Upper lobe of left lung (tissue), 6 donors: Measurements from ENCODE around the gene HCST. TPM values are rescaled to one million over a fixed set of nuclear protein-coding genes. Genes with fewer than 3 reads are reported as not detected.
"Not testable (repeated sequence)": the region's sequence is repeated elsewhere in the genome, so short reads cannot be mapped to it uniquely, and the experiment has no call there.

Experiments
- ATAC-seq, 2 donors: fragments of 200-7000 bp; cut with Tn5 transposase; one replicate each; pipeline ENCODE4 v1.9.1; 2022; ENCODE audit warnings: mild to moderate bottlenecking in 2 of 2, moderate library complexity in 2 of 2; ENCODE audit not compliant: low FRiP score in 2 of 2
- DNase-seq, 2 donors: peaks; one replicate each; pipeline ENCODE4 v3.0.0-alpha.2; 2019 to 2020
- H3K27ac ChIP-seq, 4 donors: fragments of 200-600 bp; sonication (generic); one replicate each; pipeline ENCODE4 v1.5.1; 2016 to 2019
- H3K27me3 ChIP-seq, 4 donors: fragments of 200-600 bp; sonication (generic); one replicate each; pipeline ENCODE4 v1.5.1; 2017 to 2019
- H3K36me3 ChIP-seq, 4 donors: fragments of 200-600 bp; sonication (generic); one replicate each; pipeline ENCODE4 v1.5.1; 2016 to 2019
- H3K4me1 ChIP-seq, 4 donors: fragments of 200-600 bp; sonication (generic); one replicate each; pipeline ENCODE4 v1.5.1; 2018 to 2019
- H3K4me3 ChIP-seq, 4 donors: fragments of 200-600 bp; sonication (generic); one replicate each; pipeline ENCODE4 v1.5.1; 2017 to 2019; ENCODE audit warnings: mild to moderate bottlenecking in 2 of 4, moderate library complexity in 1 of 4
- H3K9me3 ChIP-seq, 4 donors: fragments of 200-600 bp; sonication (generic); one replicate each; pipeline ENCODE4 v1.5.1; 2018 to 2019
- CTCF ChIP-seq, 6 experiments: fragments of 450-650 bp in 4 of 6; fragments of 200-600 bp in 2 of 6; sonication (generic) in 2 of 6; IDR thresholded peaks; one replicate each; pipeline ENCODE4 v1.5.1; 2016 to 2019; ENCODE audit warnings: antibody characterized with exemption in 6 of 6
- EP300 ChIP-seq, 4 donors: sonication (generic); formaldehyde crosslinking; IDR thresholded peaks; one replicate each; pipeline ENCODE4 v1.5.1; 2017; ENCODE audit warnings: antibody characterized with exemption in 4 of 4, control low read depth in 2 of 4
- POLR2A ChIP-seq, 4 donors: fragments of 450-650 bp; IDR thresholded peaks; one replicate each; pipeline ENCODE4 v1.5.1; 2016 to 2017; ENCODE audit warnings: antibody characterized with exemption in 4 of 4, mild to moderate bottlenecking in 2 of 4
- POLR2AphosphoS5 ChIP-seq, 2 donors: sonication (generic); formaldehyde crosslinking; IDR thresholded peaks; one replicate each; pipeline ENCODE4 v1.5.1; 2017; ENCODE audit warnings: antibody characterized with exemption in 2 of 2
- WGBS, 2 donors: methylation state at CpG; one replicate each; pipeline ENCODE4 v1.1.5; 2017 to 2018; 5-methylcytosine and 5-hydroxymethylcytosine counted together
- total RNA-seq, 6 donors: library from RNA; depleted of rRNA in 4 of 6; stranded (reverse); fragments of >200 nt in 4 of 6; gene quantifications; one replicate each; pipeline versions ENCODE4 v1.1.0 to v1.2.1, GENCODE V29; 2016 to 2021
- donor health status: DM: no; HTN: no; CAD: no; lungs with moderate emphysema.
- donor health status: DM: no; HTN: yes; CAD: no; lungs with severe emphysema.

The HCST gene
- total RNA-seq, 6 donors from 2014 or later: 10.2 to 40.8 (median 19.9) TPM; not detected in 1

GRCh38 chr19:35889370-35890112, 12.8 kb upstream of the HCST start:
- Histone ChIP-seq H3K4me3 (no peak overlapping the region), H3K27ac (no peak overlapping the region), H3K36me3 (peaks cover 24 to 68% (median 58%) of the 10 kb centered on the region in 4 donors), H3K4me1 (no peaks in the 10 kb centered on the region), H3K27me3 (no peaks in the 10 kb centered on the region), H3K9me3 (no peaks in the 10 kb centered on the region)
- ATAC-seq (peak in 1 of 2 donors; percentile 6), DNase-seq (peak in 1 of 2 donors; percentile 80)
- WGBS, 2 donors: 95% methylated on average over 8 to 9 of the region's 18 CpGs
- TF ChIP-seq EP300 (IDR thresholded peaks at IDR 0.05): no peak
- TF ChIP-seq POLR2A (IDR thresholded peaks at IDR 0.05): no peak
- TF ChIP-seq CTCF (IDR thresholded peaks at IDR 0.05): no peak
- TF ChIP-seq POLR2AphosphoS5 (IDR thresholded peaks at IDR 0.05): no peak

- DNase-seq (no peak), ATAC-seq (no peak)
- H3K9me3 ChIP-seq: no peaks in the 10 kb centered on the region
- H3K4me3 ChIP-seq: no peak overlapping the region
- H3K36me3 ChIP-seq: peaks cover 28 to 75% (median 61%) of the 10 kb centered on the region in 4 donors
- H3K27ac ChIP-seq: no peak overlapping the region
- no peaks in the 10 kb centered on the region for H3K4me1 ChIP-seq
- TF ChIP-seq POLR2AphosphoS5 (IDR thresholded peaks at IDR 0.05) (no peak), CTCF (IDR thresholded peaks at IDR 0.05) (no peak), EP300 (IDR thresholded peaks at IDR 0.05) (no peak), POLR2A (IDR thresholded peaks at IDR 0.05) (no peak)
- 93 to 96% methylated on average over 12 to 13 of the region's 13 CpGs for WGBS, 2 donors
- H3K27me3 ChIP-seq: no peaks in the 10 kb centered on the region
Measured at GRCh38 chr19:35890113-35890650, 12.1 kb upstream of the HCST start.

- H3K9me3 ChIP-seq, DNase-seq, H3K27ac ChIP-seq, H3K4me1 ChIP-seq, H3K4me3 ChIP-seq, ATAC-seq, H3K27me3 ChIP-seq: not testable (repeated sequence)
- peaks cover 30 to 90% (median 76%) of the 10 kb centered on the region in 4 donors for H3K36me3 ChIP-seq
- 95 to 97% methylated on average over 3 of the region's 3 CpGs for WGBS, 2 donors
Measured at GRCh38 chr19:35891819-35892218, 10.5 kb upstream of the HCST start.

- WGBS, 2 donors: 89 to 90% methylated on average over 2 of the region's 2 CpGs
- no peak for ATAC-seq
- peaks cover 19 to 82% (median 59%) of the 10 kb centered on the region in 4 donors for H3K36me3 ChIP-seq
Measured at GRCh38 chr19:35894342-35894741, 8.0 kb upstream of the HCST start.

More at GRCh38 chr19:35894342-35894741, 8.0 kb upstream of the HCST start:
- Histone ChIP-seq H3K27me3 (no peaks in the 10 kb centered on the region), H3K27ac (no peak overlapping the region), H3K9me3 (no peaks in the 10 kb centered on the region), H3K4me3 (no peak overlapping the region), H3K4me1 (peaks cover 10 to 27% (median 11%) of the 10 kb centered on the region in 4 donors)
- DNase-seq: no peak
- TF ChIP-seq EP300 (IDR thresholded peaks at IDR 0.05) (no peak), CTCF (IDR thresholded peaks at IDR 0.05) (no peak), POLR2AphosphoS5 (IDR thresholded peaks at IDR 0.05) (no peak), POLR2A (IDR thresholded peaks at IDR 0.05) (no peak)
